GM12874 (cell line): Measurements from ENCODE around the gene TOR3A.

Experiments used
- CTCF ChIP-seq: IDR thresholded peaks from 2 replicates; pipeline ENCODE4 v1.5.1; 2011; ENCODE audit warnings: low read depth, mild to moderate bottlenecking, control low read depth, low read length, moderate library complexity; ENCODE audit not compliant: insufficient read depth

Gene TOR3A

DNA sequence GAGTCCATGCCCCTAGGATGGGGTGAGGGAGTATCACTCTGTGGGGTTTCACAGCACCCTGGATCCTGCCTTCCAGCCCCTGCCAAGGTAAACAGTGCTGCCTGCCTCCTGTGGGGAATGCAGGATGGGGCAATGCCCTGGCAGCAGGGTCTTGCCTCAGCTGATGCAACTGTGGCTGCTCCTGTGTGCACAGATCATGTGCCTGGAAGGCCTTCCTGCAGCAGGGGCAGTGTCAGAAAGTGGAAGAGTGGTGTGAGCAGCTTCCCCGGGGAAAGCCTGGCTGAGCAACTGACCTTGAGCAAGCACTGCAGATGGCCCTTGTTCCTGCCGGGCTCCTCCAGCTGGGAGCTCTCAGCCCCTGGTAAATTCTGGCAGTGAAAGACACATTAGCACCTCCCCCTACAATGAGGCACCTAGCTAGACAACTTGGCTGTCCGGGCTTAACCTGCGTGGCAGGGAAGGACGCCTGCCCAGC lies 9.9 kb downstream of the TOR3A start:
- TF ChIP-seq CTCF, result no peak

GRCh38 chr1:179092896-179093461 lies 11.1 kb downstream of the TOR3A start:
- no peak for TF ChIP-seq CTCF

DNA sequence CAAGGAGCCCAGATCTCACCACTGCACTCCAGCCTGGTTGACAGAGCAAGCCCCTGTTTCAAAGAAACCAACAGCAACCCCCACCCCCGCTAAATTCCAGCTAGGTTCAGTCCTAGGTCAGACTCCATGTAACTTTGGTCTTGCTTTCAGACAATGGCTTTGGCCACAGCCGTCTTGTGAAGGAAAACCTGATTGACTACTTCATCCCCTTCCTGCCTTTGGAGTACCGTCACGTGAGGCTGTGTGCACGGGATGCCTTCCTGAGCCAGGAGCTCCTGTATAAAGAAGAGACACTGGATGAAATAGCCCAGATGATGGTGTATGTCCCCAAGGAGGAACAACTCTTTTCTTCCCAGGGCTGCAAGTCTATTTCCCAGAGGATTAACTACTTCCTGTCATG lies 12.9 kb downstream of the TOR3A start:
- no peak for TF ChIP-seq CTCF

GRCh38 chr1:179095377-179095776 lies 13.5 kb downstream of the TOR3A start:
- no peak for TF ChIP-seq CTCF

GRCh38 chr1:179095924-179096323 lies 14.1 kb downstream of the TOR3A start:
- TF ChIP-seq CTCF, result no peak

DNA sequence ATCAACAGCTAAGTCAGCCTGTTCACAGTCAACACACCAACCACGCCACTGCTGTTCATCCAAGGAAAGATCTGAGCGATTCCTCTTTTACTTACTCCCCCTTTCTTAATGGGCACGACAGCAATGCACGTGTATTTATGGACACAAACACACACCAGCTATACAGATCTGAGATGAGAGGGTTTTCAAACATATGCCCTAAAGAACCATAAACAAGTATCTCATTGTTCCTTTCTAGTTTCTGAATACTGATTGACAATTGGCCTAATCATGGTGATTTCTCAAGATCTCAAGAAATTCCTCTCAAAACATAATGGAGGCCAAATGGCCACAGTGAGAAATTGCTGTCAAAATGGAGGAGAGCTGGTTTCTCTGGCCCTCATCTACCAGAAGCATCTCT lies 18.0 kb downstream of the TOR3A start:
- no peak for TF ChIP-seq CTCF

DNA sequence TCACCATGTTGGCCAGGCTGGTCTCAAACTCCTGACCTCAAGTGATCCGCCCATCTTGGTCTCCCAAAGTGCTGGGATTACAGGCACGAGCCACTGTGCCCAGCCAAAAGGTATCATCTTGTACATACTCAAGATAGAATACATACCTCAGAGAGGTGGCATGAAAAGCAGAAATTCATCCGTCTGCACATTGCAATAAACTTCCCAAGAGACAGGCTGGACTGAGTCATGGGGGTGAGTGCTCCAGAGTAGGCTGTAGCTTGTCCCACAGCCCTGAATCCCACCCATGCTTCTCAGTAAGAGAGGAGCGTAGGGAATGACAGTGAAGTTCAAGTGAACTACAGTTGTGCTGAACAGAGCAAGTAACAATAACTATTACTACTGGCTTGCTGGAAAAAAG lies 19.7 kb downstream of the TOR3A start:
- TF ChIP-seq CTCF, result no peak

- TF ChIP-seq CTCF, result no peak
Measured at GRCh38 chr1:179103999-179104398, 22.1 kb downstream of the TOR3A start.
